CD4-positive, alpha-beta T cell treated with Interleukin-4 for 1 hour (primary cell): ENCODE measurements around the gene GAST.

ENCODE experiments used
- DNase-seq, 2 donors: peaks; one replicate each; pipeline ENCODE4 v3.0.0-alpha.2; 2020 to 2022

GAST gene

GRCh38 chr17:41717408-41718286 lies 5.5 kb downstream of the GAST start:
- DNase-seq = peak in 1 of 2 donors; percentile 9

GRCh38 chr17:41718287-41718645 lies 6.1 kb downstream of the GAST start:
- no peak for DNase-seq

GRCh38 chr17:41722231-41722630 lies 10.1 kb downstream of the GAST start:
- DNase-seq = no peak

- DNase-seq = no peak
These were observed 11.8 kb downstream of the GAST start for GRCh38 chr17:41723801-41724475.

- DNase-seq = no peak
These were observed 12.4 kb downstream of the GAST start for GRCh38 chr17:41724476-41725050.

GRCh38 chr17:41725134-41725533 lies 13.0 kb downstream of the GAST start:
- no peak for DNase-seq

GRCh38 chr17:41728056-41728455 lies 15.9 kb downstream of the GAST start:
- DNase-seq = no peak

GRCh38 chr17:41730479-41730878 lies 18.3 kb downstream of the GAST start:
- DNase-seq = no peak

- no peak for DNase-seq
These were observed 19.7 kb downstream of the GAST start for GRCh38 chr17:41731836-41732235.

GRCh38 chr17:41733348-41734138 lies 21.4 kb downstream of the GAST start:
- no peak for DNase-seq

- DNase-seq = peak in 1 of 2 donors; percentile 9
These were observed 22.2 kb downstream of the GAST start, which contains the start of gene HAP1 for GRCh38 chr17:41734139-41734948. Gene HAP1 (minus strand): TSS chr17:41734643. CDS start chr17:41734634, 9 bp downstream.

- no peak for DNase-seq
These were observed 22.8 kb downstream of the GAST start for GRCh38 chr17:41734949-41735313.

GRCh38 chr17:41735744-41736143 lies 23.6 kb downstream of the GAST start:
- no peak for DNase-seq

- DNase-seq = peak in 1 of 2 donors; percentile 5
These were observed 25.0 kb downstream of the GAST start for GRCh38 chr17:41736983-41737679.

- no peak for DNase-seq
These were observed 25.5 kb downstream of the GAST start for GRCh38 chr17:41737680-41738023.

GRCh38 chr17:41738077-41738800 lies 26.1 kb downstream of the GAST start:
- DNase-seq = peak; percentile 80

- no peak for DNase-seq
These were observed 26.6 kb downstream of the GAST start for GRCh38 chr17:41738801-41739112.

- no peak for DNase-seq
These were observed 27.7 kb downstream of the GAST start for GRCh38 chr17:41739661-41740352.

- no peak for DNase-seq
These were observed 28.4 kb downstream of the GAST start for GRCh38 chr17:41740506-41740905.

GRCh38 chr17:41741709-41742108 lies 29.6 kb downstream of the GAST start:
- DNase-seq = no peak
